Measurements from ENCODE around the gene USPL1.
A peak's percentile ranks its signal among the peaks of the same experiment; 100 is the strongest.

Gene USPL1

DNA sequence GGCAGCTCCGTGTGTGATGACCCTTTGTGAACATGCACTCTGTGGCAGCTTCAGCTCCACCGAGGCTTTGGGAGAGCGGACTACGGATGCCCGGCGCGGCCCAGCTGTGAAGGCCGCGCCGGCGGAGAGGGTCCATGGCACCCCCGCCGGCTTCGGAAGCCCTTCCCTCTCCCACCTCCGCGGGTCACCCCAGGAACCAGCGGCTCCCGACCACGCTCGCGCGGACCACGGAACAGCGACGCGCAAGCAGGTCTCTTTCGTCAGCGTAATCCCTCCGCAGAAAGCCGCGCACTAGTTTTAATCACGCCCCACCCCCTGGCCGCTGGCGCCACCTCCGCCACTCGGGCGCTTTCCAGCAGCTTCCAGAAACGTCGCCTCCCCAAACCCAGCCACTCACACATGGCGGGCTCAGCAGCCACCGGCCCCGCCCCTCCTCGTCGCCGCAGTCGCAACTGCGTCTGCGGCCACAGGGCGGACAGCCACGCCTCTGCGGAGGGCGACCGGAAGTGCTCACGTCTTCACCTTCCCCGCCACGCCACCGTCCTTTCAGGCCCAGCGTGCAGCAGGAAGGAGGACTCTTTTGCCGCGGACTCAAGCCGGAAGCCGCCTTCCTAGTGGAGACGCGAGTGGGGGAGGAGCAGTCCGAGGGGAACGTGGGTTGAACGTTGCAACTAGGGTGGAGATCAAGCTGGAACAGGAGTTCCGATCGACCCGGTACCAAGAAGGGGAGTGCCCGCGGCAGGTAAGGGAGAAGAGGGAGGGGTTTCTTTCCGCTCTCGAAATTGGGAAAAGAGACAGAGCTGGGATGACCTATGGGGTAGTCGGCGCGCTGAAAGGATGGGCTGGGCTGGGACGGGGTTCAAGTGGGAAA is at the start of gene USPL1:
Gene USPL1, plus strand, starts transcription at position 606 of the 871 bp plus-strand sequence. CDS start 3,221 bp downstream, outside the sequence.
- DNase-seq, result peak; percentile 99

DNA sequence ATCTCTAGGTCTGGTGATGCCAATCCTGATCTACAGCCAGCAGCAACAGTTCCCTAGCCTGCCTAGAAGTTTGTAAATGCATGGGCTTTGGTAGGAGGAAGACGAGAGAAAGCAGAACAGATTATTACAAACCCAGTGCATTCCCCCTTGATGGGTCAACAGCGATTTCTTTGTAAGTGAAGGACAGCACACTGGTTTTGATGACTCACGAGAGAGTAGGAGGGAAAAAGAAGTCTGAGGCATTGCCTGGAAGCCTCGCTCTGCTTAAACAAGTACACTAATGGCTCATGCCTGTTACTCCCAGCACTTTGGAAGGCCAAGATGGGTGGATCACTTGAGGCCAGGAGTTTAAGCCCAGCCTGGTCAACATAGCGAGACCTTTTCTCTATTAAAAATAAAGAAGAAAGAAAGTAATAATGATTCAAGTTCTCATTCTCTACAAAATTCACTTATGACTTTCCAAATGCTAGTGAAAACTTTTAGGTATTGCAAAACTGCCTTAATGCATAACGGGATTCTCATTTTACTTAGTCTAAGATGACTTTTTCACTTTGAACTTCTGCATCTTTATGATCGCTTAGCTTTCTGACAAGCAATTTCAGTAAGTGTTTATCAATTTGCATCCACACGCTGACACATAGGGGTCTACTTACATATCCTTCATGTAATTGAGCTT is 47.7 kb upstream of the USPL1 start:
- peak in 1 of 2 donors; percentile 4 for DNase-seq

DNA sequence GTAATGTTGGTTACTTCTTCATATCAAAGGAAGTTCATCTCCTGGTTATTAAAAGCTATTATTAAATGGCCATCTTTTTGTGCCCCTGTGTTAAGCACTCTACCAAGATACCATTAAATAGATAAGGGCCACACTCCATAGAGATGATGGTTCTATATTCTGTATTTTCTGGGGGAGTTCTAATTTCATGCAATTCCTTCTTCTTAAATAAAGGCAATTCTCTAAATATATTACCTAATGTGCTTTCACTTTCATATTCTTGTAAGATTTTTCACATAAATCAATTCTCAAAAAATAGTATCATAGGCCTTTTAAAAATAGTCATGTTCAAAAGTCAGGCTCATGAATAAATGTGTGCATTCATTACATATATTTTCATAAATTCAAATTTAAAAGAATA is 47.0 kb upstream of the USPL1 start:
- DNase-seq, result no peak

DNA sequence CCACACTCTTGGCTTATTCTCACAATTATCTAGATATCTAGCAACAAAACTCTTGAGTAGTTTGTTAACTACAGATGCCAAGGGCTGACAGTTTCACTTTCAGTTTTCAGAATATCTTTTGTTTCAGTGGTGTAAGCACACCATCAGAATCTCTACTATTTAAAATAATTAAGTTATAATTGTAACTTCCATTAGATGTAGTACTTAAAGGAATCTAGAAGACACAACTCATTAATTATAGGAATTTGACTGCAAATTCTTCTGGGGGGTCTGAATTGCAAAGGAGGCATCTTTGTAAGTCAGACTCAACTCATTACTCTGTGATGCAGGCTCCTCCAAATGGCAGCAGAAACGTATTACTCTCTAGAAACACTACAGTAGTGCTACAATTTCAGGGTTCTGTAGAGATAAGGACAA is 44.9 kb upstream of the USPL1 start:
- DNase-seq, result peak; percentile 7 to 55

DNA sequence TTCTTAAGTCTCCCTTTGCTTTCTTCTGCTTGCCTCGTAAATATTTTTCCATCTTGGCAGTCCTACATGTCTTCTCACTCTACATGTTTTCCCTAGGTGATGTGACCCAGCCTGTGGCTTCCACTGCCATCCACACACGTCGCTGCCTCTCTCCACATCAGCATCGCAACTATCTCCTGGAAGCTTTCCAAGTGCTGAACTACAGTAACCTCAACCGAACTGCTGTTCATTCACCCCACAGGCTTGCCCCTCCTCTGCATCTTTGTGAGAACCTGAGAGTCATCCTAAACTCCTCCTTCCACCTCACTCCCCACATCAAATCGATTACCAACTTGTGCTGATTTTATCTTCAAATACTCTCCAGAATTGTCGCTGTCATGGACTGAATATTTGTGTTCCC is 41.2 kb upstream of the USPL1 start:
- DNase-seq, result peak; percentile 50 to 68

DNA sequence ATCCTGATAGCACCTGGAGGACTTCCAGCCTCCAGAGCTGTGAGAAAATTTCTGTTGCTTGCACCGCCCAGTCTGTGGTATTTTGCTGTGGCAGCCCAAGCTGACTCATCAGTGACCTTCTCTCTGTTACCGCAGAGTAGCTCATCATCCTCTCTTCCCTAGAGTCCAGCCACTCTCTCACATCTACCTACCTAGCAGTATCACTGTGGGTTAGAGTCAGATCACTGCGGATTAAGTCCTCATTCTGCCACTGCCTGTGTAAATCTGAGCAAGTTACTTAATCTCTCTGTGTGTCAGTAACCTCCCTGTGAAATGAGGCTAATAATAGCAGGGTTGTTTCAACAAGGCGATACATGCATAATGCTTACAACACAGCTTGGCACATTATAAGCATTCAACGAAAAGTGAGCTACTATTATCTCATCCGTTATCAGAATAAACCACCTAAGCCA is 40.3 kb upstream of the USPL1 start:
- peak; percentile 46 to 53 for DNase-seq

DNA sequence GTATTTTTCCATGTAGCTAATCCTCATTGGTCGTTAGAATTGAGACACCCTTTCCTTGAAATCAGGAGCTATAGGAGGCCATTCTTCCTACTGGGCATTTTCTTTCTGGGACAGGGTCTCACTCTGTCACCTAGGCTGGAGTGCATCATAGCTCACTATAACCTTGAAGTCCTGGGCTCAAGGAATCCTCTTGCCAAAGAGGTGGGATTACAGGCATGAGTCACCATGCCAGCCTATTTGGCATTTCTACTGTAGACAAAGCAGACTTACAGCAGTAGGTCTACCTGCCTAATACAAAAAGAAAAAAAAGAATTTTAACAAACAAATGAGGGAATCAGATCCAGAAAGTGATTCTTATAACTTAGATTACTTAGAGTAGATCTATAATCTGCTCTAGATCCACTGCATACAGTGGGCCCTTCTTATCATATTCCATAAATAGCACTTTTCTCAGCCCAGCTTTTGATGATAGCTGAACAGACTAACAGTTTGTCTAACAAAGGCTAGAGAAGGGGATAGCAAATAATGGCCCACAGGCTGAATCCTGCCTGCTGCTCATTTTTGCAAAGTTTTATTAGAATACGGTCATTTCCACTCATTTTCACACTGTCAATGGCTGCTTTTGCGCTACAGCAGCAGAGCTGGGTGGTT is 36.7 kb upstream of the USPL1 start:
- no peak for DNase-seq

DNA sequence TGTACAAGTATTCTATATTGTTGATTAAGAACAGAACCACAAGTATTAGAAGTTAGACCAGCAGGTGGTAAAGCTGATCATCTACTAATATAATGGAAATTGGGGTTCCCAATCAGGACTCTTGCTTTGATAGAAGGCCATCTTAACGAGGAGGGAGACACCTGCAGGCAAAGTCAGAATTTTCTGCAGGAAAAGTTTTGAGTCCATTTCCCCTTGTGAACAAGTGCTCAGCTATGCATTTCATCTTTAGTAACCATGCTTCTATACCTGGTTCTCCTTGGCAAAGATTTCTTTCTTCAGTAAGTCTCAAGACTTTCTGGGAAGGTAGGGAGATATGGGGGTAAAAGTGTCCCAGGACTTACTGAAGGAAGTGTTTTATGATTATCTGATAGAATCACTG is 36.1 kb upstream of the USPL1 start:
- peak in 1 of 2 donors; percentile 41 for DNase-seq

DNA sequence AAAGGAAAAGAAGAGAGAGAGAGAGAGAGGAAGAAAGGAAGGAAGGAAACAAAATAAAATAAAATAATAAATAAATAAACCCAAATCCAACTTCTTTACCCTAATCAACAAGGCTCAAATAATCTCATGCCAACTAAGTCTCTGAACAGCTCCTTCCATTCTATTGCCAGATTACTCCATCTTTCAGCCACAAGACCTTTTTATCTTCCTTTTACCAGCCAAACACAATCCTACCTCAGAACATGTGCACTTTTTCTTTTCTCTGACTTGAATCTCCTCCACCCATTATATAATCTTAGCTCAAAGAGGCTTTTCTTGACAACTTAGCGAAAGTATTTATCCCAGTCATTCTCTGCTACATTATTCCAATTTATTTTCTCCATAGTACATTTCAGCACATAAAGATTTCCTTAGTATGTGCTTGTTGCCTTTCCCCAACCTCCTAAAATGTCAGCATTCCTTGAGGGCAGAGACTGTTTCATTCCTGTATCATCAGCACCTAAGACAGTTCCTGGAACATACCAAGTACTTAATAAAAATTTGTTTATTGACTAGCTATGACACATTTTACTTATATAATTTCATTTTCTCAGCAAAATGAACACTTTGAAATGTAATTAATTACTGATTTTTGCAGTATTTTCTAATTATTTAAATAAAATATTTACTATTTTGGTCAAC is 33.5 kb upstream of the USPL1 start:
- DNase-seq, result no peak

DNA sequence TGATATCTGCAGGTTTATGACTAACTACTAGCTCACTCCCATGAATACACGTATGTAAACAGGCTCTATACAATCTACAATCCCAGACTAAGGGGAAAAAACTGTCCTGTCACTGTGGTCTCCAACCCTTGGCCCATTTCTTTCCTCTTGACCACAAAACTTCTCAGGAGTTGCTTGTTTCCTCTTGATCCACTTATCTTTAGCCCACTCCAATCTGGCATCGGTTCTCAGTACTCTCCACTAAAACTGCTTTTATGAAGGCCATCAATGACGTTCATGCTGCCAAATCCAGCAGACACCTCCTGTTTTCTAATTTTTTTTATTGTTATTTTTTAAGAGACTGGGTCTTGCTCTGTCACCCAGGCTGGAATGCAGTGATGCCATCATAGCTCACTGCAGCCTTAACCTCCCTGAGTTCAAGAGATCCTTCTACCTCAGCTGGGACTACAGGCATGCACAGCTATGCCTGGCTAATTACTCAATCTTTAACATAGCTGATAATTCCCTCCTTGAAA is 31.9 kb upstream of the USPL1 start:
- DNase-seq, result no peak

DNA sequence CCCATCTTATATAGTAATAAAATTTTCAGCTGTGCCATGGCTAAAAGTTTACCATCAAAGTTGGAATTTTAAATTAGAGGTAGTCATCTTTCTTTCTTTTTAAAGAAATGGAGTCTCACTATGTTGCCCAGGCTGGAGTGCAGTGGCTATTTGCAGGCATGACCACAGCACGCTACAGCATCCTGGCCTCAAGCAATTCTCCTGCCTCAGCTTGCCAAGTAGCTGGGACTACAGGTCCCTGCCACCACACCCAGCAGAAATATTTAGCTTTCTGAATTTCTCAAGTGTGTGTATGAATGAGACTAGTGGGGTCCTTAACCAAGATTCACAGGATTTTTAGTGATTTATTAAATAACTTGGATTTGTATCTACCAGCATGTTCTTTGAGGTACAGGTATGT is 30.5 kb upstream of the USPL1 start:
- no peak for DNase-seq

DNA sequence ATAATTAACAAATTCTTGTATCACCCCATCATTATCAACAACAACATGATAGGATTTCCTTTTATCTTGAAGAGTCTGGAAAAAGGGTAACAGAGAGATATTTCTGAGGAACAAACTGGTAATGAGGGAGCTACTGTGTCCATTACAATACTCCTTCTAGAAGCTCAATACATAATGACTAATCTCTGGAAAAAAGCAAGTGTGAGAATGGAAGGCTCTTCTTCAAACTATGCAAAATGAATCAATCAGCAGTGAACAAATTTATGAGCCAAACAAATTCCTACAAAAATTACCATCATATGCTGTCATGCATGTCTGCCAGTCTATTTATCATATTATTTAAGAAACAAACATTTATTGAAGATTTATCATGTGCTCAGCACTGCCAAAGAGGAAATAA is 30.0 kb upstream of the USPL1 start:
- no peak for DNase-seq

DNA sequence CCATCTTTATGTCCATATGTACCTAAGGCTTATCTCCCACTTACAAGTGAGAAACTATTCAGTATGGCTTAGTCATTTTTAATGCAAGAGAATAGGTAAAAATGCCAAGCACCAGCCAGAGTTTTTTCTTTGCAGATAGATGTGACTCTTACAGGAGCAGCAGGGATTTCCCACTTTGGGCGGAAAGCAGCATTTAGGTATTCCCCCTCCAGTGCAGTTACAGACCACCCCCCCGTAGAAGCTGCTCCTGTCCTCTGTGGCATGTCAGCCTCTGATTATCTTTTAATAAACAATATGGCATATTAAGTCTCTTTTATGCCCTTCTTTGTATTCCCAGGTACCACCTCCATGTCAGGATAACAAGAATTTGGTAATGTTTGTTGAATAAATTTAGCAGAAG is 24.7 kb upstream of the USPL1 start:
- DNase-seq, result no peak

DNA sequence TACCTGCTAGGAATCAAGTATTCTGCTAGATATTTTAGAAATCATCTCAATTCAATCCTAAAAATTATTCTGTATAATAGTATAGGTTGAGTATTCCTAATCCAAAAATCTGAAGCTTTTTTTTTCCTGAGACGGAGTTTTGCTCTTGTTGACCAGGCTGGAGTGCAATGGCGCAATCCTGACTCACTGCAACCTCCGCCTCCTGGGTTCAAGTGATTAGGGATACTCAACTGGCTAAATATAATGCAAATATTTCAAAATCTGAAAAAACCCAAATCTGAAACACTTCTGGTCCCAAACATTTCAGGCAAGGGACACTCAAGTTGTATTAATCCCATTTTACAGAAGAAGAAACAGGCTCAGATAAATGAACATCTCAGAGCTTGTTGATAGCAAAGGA is 17.2 kb upstream of the USPL1 start:
- DNase-seq, result no peak

DNA sequence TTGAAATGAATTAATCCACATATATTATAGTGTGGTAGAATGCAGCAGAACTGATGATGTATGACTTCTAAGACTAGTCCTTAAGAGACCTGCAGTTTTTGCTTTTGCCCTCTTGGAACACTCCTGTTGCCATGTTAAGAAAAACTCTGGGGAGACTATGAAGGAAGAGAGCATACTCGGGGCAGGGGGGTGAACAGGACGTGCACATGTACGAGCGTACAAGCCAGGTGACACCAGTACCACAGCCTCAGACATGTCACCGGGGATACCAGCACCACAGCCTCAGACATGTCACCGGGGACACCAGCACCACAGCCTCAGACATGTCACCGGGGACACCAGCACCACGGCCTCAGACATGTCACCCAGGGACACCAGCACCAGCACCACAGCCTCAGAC is 15.9 kb upstream of the USPL1 start:
- no peak for DNase-seq

DNA sequence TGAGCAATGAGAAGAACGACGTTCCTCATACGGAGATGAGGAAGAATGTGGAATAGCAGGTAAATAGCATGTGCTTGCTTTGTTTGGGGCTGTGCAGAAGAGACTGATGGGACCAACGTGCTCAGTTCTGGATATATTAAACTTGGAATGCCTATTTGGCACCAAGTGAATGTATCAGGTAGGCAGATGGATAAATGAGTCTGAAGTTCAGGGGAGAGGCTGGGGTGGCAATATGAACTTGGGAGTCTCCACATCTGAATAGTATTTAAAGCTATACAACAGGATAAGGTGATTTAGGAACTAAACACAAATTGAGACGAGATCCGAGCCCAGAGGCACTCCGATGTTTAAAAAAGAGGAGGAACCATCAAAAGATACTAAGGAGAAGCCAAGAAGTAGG is 12.7 kb upstream of the USPL1 start:
- DNase-seq, result no peak

DNA sequence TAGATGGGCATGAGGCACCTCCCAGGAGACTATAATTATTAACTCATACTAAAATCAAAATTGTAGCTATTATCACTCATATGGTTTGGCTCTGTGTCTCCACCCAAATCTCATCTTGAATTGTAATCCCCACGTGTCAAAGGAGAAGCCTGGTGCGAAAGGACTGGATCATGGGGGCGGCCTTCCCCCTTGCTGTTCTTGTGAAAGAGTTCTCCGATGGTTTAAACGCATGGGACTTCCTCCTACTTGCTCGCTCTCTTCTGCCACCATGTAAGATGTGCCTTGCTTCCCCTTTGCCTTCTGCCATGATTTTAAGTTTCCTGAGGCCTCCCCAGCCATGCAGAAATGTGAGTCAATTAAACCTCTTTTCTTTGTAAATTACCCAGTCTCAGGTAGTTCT is 10.5 kb upstream of the USPL1 start:
- DNase-seq, result peak in 1 of 2 donors; percentile 14

DNA sequence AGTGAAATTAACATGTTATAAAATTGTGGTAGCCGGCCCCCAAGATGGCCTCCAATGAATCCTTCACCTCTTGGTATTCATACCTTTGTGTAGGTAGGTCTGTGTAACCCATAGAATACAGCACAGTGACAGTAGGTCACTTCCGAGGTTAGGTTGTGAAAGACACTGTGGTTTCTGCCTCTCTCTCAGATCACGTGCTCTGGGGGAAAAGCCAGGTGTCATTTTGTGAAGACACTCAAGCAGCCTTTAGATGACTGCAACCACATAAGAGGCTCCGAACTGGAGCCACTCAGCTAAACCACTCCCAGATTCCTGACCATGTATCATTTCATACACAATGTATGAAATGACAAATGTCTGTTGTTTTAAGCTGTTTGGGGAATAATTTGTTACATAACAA is 9.8 kb upstream of the USPL1 start:
- DNase-seq, result peak; percentile 80 to 85

DNA sequence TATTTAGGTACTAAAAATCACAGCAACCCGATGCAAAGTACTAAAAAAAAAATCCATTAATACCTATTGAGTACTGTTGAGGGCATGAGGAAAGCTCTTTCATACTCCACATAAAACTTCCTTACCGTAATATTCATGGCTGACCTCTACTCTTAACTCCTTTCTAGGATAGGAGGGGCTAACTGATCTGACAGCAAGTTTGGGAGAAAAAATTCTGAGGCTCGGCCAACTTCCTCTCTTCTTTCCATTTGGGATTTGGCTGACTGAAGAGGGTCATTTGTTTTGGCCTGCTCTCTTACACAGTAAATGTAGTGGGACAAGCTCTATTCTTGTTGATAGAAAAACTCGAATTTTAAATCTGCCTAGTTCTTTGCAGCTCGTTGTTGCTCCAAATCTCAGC is 9.4 kb upstream of the USPL1 start:
- DNase-seq, result no peak

DNA sequence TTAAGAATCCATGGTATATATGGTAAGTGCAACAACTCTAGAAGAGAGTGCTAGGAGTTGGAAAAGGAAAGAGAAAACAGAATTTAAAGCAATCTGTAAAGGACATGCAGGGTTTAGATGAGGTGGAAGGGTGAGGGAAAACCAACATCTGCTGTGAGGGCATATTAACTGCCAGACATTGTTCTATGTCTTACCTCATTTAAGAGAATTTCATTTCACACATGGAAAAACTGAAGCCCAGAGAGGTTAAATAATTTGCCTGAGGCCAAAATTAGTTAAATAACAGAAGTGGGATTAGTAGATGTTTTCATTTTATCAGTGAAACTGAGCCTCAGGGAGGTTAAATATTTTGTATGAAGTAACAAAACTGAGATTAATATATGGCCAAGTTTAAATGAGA is 7.4 kb upstream of the USPL1 start:
- DNase-seq, result no peak

DNA sequence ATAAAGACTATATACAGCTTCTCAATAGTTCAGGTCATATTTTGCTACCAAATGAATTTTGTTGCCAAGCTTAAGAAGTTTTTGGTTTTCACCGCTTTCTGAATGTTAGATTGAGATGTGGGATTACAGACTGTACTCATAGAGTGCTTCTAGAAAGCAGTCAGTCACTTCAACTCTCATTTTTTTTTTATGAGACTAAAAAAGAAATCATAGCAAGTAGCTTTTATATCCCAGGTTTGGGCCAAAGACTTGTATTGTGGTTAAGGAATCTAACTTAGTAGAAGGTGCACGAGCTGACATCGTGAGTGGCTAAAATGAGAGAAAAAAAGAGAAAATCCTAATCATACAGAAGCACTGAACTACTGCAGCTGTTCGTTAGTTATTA is 2.2 kb upstream of the USPL1 start:
- DNase-seq, result no peak

DNA sequence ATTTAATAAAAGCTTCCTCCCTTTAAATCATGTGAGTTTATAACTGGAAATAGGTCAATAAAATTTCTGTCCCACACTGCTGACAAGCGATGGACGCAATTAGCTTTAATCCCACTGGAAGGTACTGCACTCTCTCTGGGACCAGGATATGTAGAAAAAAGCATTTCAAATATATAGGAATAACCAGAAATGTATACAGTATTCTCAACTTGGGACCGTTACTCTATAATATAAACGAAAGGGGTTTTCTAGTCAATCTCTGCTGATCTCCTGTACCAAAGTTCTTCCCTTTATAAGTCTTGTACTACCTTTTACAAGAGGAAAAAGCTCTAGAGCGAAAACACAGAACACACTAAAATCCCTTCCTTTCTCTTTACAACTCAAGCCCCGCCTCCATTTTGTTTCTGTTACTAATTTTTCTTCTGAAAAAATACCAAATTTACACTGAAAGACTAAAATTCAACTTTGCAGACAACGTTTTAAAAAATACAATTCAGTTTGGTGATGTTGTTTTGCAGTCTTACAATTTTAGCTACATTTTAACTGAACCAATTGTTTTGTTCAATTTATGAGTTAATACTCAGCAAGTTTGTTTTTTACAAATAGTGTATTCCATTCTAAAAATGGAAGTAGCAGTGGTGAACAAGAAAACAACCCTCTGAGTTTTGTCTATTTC is 1.7 kb upstream of the USPL1 start:
- DNase-seq, result peak in 1 of 2 donors; percentile 45

All from CD4-positive, alpha-beta T cell treated with Interleukin-1 beta for 1 hour (primary cell).